Esophagus squamous epithelium (tissue), 5 donors: ENCODE results near the gene SPX. TPM values are rescaled to one million over a fixed set of nuclear protein-coding genes. Genes with fewer than 3 reads are reported as not detected.

Experiments used
- DNase-seq: peaks from one replicate; lab custom pipeline; 2025; lab: John Stamatoyannopoulos, UW
- H3K27ac ChIP-seq, 4 donors: fragments of 200-600 bp; sonication (generic); one replicate each; pipeline ENCODE4 v1.5.1; 2016 to 2019; ENCODE audit warnings: mild to moderate bottlenecking in 1 of 4
- H3K27me3 ChIP-seq, 4 donors: fragments of 200-600 bp; sonication (generic); 1 replicate in 3 of 4; 2 replicates in 1 of 4; pipeline versions ENCODE4 v1.5.1 to v1.6.0; 2017 to 2021; ENCODE audit warnings: antibody characterized with exemption in 1 of 4
- H3K36me3 ChIP-seq, 3 donors: fragments of 200-600 bp; sonication (generic); one replicate each; pipeline ENCODE4 v1.5.1; 2016 to 2019
- H3K4me1 ChIP-seq, 3 donors: fragments of 200-600 bp; sonication (generic); one replicate each; pipeline ENCODE4 v1.5.1; 2017 to 2019
- H3K4me3 ChIP-seq, 4 donors: fragments of 200-600 bp; sonication (generic); 1 replicate in 3 of 4; 2 replicates in 1 of 4; pipeline ENCODE4 v1.5.1; 2016 to 2019; ENCODE audit warnings: mild to moderate bottlenecking in 2 of 4, moderate library complexity in 1 of 4
- H3K9me3 ChIP-seq, 3 donors: fragments of 200-600 bp; sonication (generic); one replicate each; pipeline ENCODE4 v1.5.1; 2016 to 2019
- CTCF ChIP-seq, 6 experiments: fragments of 450-650 bp in 4 of 6; fragments of 200-600 bp in 2 of 6; sonication (generic) in 2 of 6; IDR thresholded peaks; one replicate each; pipeline ENCODE4 v1.5.1; 2016 to 2019; ENCODE audit warnings: antibody characterized with exemption in 6 of 6, mild to moderate bottlenecking in 4 of 6, moderate library complexity in 4 of 6
- POLR2A ChIP-seq, 4 donors: fragments of 450-650 bp; IDR thresholded peaks; one replicate each; pipeline ENCODE4 v1.6.1; 2017; ENCODE audit warnings: antibody characterized with exemption in 4 of 4, mild to moderate bottlenecking in 4 of 4, moderate library complexity in 3 of 4
- WGBS, 2 donors: methylation state at CpG; one replicate each; pipeline ENCODE4 v1.1.5; 2018; 5-methylcytosine and 5-hydroxymethylcytosine counted together
- intact Hi-C: fragments of 100-400 bp; cut with DNase I; formaldehyde crosslinking; loops from one replicate; pipeline ENCODE4 v1.15.0; 2022
- total RNA-seq, 4 donors: library from RNA; depleted of rRNA; stranded (reverse); fragments of >200 nt; gene quantifications; one replicate each; pipeline ENCODE4 v1.1.0, GENCODE V29; 2016
- donor health status: DM: yes; HTN: yes; CAD: no.

The SPX gene
- total RNA-seq, 4 donors from 2014 or later, result not detected

GRCh38 chr12:21528953-21529352 is 2.9 kb downstream of the SPX start:
- peaks cover 4 to 15% (median 9%) of the 10 kb centered on the region in 3 donors for H3K4me1 ChIP-seq
- intact Hi-C loops, result no loop called here
- TF ChIP-seq CTCF (IDR thresholded peaks at IDR 0.05) (no peak), POLR2A (IDR thresholded peaks at IDR 0.05) (no peak)
- 80 to 81% methylated on average over 5 of the region's 5 CpGs for WGBS, 2 donors
- no peak for DNase-seq
- peaks cover 0 to 42% (median 4%) of the 10 kb centered on the region in 4 donors for H3K27me3 ChIP-seq
- no peak overlapping the region for H3K4me3 ChIP-seq
- no peaks in the 10 kb centered on the region for H3K9me3 ChIP-seq
- H3K36me3 ChIP-seq, result no peaks in the 10 kb centered on the region
- H3K27ac ChIP-seq, result no peak overlapping the region

GRCh38 chr12:21529456-21529855 is 3.4 kb downstream of the SPX start:
- intact Hi-C loops, result no loop called here
- Histone ChIP-seq H3K36me3 (no peaks in the 10 kb centered on the region), H3K27ac (no peak overlapping the region), H3K4me1 (peaks cover 4 to 15% (median 9%) of the 10 kb centered on the region in 3 donors), H3K27me3 (peaks cover 0 to 42% (median 4%) of the 10 kb centered on the region in 4 donors), H3K9me3 (no peaks in the 10 kb centered on the region), H3K4me3 (no peak overlapping the region)
- TF ChIP-seq CTCF (IDR thresholded peaks at IDR 0.05) (no peak), POLR2A (IDR thresholded peaks at IDR 0.05) (no peak)
- DNase-seq, result no peak
- 86 to 87% methylated on average over 2 of the region's 2 CpGs for WGBS, 2 donors

GRCh38 chr12:21538061-21538653 is 12.1 kb downstream of the SPX start:
- H3K27ac ChIP-seq, result no peak overlapping the region
- 72 to 75% methylated on average over 5 of the region's 5 CpGs for WGBS, 2 donors
- H3K4me1 ChIP-seq, result no peaks in the 10 kb centered on the region
- intact Hi-C loops, result no loop called here
- H3K27me3 ChIP-seq, result no peaks in the 10 kb centered on the region
- no peak overlapping the region for H3K4me3 ChIP-seq
- H3K9me3 ChIP-seq, result no peaks in the 10 kb centered on the region
- TF ChIP-seq POLR2A (IDR thresholded peaks at IDR 0.05) (no peak), CTCF (IDR thresholded peaks at IDR 0.05) (no peak)
- DNase-seq, result no peak
- no peaks in the 10 kb centered on the region for H3K36me3 ChIP-seq

GRCh38 chr12:21539797-21540196 is 13.7 kb downstream of the SPX start:
- Histone ChIP-seq H3K9me3 (no peaks in the 10 kb centered on the region), H3K27me3 (no peaks in the 10 kb centered on the region), H3K4me1 (no peaks in the 10 kb centered on the region), H3K36me3 (no peaks in the 10 kb centered on the region), H3K4me3 (no peak overlapping the region), H3K27ac (no peak overlapping the region)
- no peak for DNase-seq
- intact Hi-C loops, result no loop called here
- TF ChIP-seq CTCF (IDR thresholded peaks at IDR 0.05), result no peak
- no peak for TF ChIP-seq POLR2A (IDR thresholded peaks at IDR 0.05)

- H3K27me3 ChIP-seq, result no peaks in the 10 kb centered on the region
- H3K36me3 ChIP-seq, result no peaks in the 10 kb centered on the region
- WGBS, 2 donors, result 85 to 86% methylated on average over 6 of the region's 6 CpGs
- no peak for DNase-seq
- H3K27ac ChIP-seq, result no peak overlapping the region
- intact Hi-C loops, result no loop called here
- H3K9me3 ChIP-seq, result no peaks in the 10 kb centered on the region
- TF ChIP-seq POLR2A (IDR thresholded peaks at IDR 0.05) (no peak), CTCF (IDR thresholded peaks at IDR 0.05) (no peak)
- no peaks in the 10 kb centered on the region for H3K4me1 ChIP-seq
- no peak overlapping the region for H3K4me3 ChIP-seq
Measured at GRCh38 chr12:21541773-21542172, 15.7 kb downstream of the SPX start.
